GM12892 (cell line): ENCODE measurements around the gene POLR3A.

Experiments
- POLR2A ChIP-seq: IDR thresholded peaks from 2 replicates; pipeline ENCODE4 v1.6.1; 2011; ENCODE audit warnings: low read depth, low read length, control low read depth
- POLR2AphosphoS5 ChIP-seq: IDR thresholded peaks from 2 replicates; pipeline ENCODE4 v1.6.1; 2011; ENCODE audit warnings: low read depth, low read length, control low read depth
- TAF1 ChIP-seq: IDR thresholded peaks from 2 replicates; pipeline ENCODE4 v1.6.1; 2011; ENCODE audit warnings: low read depth, mild to moderate bottlenecking, control low read depth, low read length, borderline replicate concordance

DNA sequence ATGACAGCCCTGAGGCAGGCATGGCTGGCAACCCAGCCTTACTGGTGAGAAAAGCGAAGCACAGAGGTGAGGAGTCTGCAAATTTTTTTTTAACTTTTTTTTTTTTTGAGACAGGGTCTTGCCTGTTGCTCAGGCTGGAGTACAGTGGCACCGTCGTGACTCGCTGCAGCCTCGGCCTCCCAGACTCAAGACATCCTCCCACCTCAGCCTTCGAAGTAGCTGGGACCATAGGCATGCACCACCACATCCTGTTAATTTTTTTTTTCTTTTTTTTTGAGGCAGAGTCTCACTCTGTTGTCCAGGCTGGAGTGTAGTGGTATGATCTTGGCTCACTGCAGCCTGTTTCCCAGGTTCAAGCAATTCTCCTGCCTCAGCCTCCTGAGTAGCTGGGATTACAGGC, 67.6 kb downstream of the POLR3A start:
- TF ChIP-seq POLR2AphosphoS5, result no peak
- no peak for TF ChIP-seq POLR2A
- no peak for TF ChIP-seq TAF1
